Mesothelial cell of epicardium (in vitro differentiated cells): ENCODE results near the gene PRG2. TPM values are rescaled to one million over a fixed set of nuclear protein-coding genes. Genes with fewer than 3 reads are reported as not detected.

Experiments
- DNase-seq, 2 experiments: peaks; one replicate each; pipeline ENCODE4 v3.0.0; 2021; ENCODE audit warnings: low spot score in 2 of 2; ENCODE audit not compliant: unreplicated experiment in 2 of 2
- H3K27ac Mint-ChIP-seq: 2 replicates; pipeline ENCODE4 v1.8.0; 2021; ENCODE audit warnings: mixed read lengths
- H3K27me3 Mint-ChIP-seq: 2 replicates; pipeline ENCODE4 v1.8.0; 2021; ENCODE audit warnings: low read depth, mixed read lengths
- H3K36me3 Mint-ChIP-seq: 2 replicates; pipeline ENCODE4 v1.8.0; 2021; ENCODE audit warnings: mixed read lengths
- H3K4me1 Mint-ChIP-seq: 2 replicates; pipeline ENCODE4 v1.8.0; 2021; ENCODE audit warnings: mixed read lengths
- H3K4me3 Mint-ChIP-seq: 2 replicates; pipeline ENCODE4 v1.8.0; 2021; ENCODE audit warnings: mild to moderate bottlenecking, moderate library complexity, mixed read lengths
- H3K9me3 Mint-ChIP-seq: 2 replicates; pipeline ENCODE4 v1.8.0; 2021; ENCODE audit warnings: mixed read lengths
- total RNA-seq: library from RNA; stranded (reverse); gene quantifications from 3 replicates; pipeline ENCODE4 v1.2.1, GENCODE V29; 2021
- TF ChIP-seq, protein P1 (sequence below): fragments of 200-600 bp; sonication (generic); IDR thresholded peaks from one replicate; pipeline ENCODE4 v1.5.0; 2021; ENCODE audit warnings: antibody characterized with exemption; ENCODE audit not compliant: unreplicated experiment

The PRG2 gene
- total RNA-seq, 1 donor from 2014 or later = not detected

DNA sequence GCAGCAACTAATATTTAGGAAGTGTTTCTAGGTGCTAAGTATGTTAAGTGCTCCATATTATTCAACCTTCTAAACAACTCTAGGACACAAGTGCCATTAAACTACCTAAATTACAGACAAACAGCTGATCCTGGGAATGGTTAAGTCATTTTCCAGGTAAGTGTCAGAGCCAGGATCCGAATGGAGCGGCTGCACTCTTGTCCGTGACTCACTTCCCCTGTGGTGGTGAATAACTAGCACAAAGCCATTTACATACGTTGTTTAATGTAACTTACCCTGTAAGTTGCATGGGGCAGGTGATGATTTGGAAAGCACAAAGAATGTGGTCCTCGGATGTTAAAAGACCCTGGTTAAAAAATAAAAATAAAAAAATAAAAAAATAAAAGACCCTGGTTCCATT is 8.8 kb upstream of the PRG2 start:
- H3K27me3 Mint-ChIP-seq = peaks cover 18% of the 10 kb centered on the region
- no peaks in the 10 kb centered on the region for H3K4me1 Mint-ChIP-seq
- no peak for DNase-seq
- H3K4me3 Mint-ChIP-seq = no peak overlapping the region
- no peaks in the 10 kb centered on the region for H3K9me3 Mint-ChIP-seq
- TF ChIP-seq, protein P1, sequence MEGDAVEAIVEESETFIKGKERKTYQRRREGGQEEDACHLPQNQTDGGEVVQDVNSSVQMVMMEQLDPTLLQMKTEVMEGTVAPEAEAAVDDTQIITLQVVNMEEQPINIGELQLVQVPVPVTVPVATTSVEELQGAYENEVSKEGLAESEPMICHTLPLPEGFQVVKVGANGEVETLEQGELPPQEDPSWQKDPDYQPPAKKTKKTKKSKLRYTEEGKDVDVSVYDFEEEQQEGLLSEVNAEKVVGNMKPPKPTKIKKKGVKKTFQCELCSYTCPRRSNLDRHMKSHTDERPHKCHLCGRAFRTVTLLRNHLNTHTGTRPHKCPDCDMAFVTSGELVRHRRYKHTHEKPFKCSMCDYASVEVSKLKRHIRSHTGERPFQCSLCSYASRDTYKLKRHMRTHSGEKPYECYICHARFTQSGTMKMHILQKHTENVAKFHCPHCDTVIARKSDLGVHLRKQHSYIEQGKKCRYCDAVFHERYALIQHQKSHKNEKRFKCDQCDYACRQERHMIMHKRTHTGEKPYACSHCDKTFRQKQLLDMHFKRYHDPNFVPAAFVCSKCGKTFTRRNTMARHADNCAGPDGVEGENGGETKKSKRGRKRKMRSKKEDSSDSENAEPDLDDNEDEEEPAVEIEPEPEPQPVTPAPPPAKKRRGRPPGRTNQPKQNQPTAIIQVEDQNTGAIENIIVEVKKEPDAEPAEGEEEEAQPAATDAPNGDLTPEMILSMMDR = no peak
- H3K27ac Mint-ChIP-seq = no peak overlapping the region
- no peaks in the 10 kb centered on the region for H3K36me3 Mint-ChIP-seq

DNA sequence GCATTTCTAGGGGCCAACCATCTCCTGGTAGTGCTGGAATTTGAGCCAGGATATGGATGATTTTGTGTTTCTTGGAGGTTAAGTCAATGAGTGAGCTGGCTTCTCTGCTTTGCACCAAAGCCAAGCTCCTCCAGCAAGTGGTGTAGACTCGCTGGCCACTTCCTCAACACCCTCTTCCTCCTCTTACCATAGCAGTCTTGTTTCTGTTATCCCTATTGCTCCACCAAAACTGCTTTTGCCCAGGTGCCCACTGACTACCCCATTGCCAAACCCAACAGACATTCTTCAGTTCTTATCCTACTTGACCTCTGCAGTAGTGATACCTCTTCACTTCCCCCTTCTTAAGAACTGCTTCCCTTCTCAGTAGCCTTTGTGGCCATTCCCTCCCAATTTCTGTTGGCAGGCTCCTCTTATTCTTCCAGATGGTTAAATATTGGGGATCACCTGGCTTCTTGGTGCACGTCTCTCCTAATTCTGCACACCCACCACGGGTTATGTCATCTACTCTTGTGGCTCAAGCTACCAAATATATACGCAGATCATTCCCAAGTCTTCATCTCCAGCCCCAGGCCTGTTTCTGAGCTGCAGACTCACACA is 7.0 kb upstream of the PRG2 start:
- Mint-ChIP-seq H3K4me3 (no peak overlapping the region), H3K36me3 (no peaks in the 10 kb centered on the region), H3K9me3 (no peaks in the 10 kb centered on the region), H3K27ac (no peak overlapping the region), H3K4me1 (no peaks in the 10 kb centered on the region), H3K27me3 (peaks cover 29% of the 10 kb centered on the region)
- no peak for DNase-seq
- TF ChIP-seq, protein P1 = no peak

DNA sequence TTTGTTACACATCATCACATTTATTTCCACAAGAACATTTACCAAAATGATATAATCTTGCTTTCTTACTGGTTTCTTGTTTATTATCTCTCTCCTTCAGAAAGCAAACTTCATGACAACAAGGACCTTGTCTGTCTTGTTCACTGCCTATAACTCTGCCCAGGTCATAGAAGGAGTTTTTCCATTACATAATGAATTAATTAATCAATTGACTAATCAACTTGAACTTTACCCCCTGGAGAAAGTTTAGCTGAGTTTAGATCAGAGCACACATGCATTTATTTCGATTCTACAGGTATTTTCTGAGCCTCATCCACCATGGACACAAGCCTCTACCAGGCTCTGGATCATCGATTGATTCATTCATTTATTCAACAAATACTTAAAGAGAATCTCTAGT is 6.3 kb upstream of the PRG2 start:
- H3K27me3 Mint-ChIP-seq = peaks cover 34% of the 10 kb centered on the region
- no peak overlapping the region for H3K4me3 Mint-ChIP-seq
- TF ChIP-seq, protein P1 = no peak

DNA sequence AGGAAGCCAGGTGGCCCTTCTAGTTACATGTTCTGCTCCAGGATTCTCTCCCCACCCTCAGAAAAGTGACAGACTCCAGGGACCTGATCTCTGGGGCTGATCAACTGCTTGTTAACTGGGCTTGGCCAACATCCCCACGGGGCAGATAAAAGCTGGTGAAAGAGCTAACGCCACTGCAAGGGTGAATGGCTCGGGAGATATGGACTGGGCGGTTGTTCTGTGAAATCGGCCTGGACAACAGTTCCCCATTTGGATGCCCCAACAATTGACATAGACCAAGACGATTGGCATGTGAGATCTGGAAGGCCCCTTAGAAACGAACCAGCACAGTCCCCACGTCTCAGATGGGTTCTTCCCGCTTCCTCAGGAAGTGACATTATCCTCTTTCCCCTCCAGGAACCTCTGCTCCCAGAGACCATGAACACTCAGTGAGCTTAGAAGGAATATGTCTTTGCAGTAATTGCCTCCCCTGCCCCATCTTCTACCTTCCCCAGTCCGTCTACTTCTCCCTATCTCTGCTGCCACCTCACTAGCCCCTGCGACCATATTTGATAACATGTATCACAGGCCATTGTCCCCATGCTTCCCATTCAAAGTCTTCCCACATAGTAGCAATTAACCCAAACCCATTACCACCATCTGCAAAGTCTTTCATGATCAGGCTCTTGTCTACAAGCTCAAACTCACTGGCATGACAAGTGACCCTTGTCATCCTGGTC is 5.6 kb upstream of the PRG2 start:
- Mint-ChIP-seq H3K9me3 (no peaks in the 10 kb centered on the region), H3K4me1 (no peaks in the 10 kb centered on the region), H3K27ac (no peak overlapping the region), H3K36me3 (no peaks in the 10 kb centered on the region), H3K27me3 (peaks cover 35% of the 10 kb centered on the region), H3K4me3 (no peak overlapping the region)
- TF ChIP-seq, protein P1 = no peak
- DNase-seq = no peak

More for the DNA sequence above, 6.3 kb upstream of the PRG2 start:
- no peak overlapping the region for H3K27ac Mint-ChIP-seq
- H3K36me3 Mint-ChIP-seq = no peaks in the 10 kb centered on the region
- no peaks in the 10 kb centered on the region for H3K9me3 Mint-ChIP-seq
- no peaks in the 10 kb centered on the region for H3K4me1 Mint-ChIP-seq
- DNase-seq = no peak

DNA sequence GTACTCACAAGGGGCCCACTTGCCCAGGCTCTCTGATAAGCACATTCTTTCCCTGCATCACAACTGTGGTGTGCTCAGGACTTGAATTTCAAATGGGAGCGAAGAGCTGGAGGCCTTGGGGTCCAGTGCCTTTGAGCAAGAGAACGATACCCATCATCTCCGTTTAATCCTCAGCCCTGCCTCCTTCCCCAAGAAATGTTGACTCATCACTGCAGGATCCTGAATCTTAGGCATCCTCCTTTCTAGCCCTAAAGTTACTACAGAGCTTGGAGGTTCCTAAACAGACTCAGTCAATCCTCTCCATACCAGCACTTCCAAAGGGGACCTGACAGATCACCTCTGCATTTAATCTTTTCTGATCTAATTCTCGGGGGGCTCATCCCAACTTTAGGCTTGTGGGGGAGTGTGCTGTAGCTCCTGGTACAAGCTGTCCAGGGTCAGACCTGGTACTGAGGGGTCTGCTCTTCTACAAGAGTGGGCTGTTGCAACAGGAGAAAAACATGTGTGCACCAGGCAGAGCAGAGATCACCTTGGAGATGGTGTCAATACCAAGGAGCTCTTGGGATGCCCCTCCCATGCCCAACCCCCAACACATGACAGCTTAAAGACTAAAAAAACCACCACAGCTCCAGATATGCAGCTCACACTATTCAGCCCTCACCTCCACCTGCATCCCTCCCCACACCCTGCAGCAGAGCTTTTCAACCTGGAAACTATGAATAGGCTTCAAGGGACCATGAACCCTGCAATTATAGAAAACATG is 3.9 kb upstream of the PRG2 start:
- H3K9me3 Mint-ChIP-seq = no peaks in the 10 kb centered on the region
- no peak overlapping the region for H3K4me3 Mint-ChIP-seq
- no peak overlapping the region for H3K27ac Mint-ChIP-seq
- H3K36me3 Mint-ChIP-seq = no peaks in the 10 kb centered on the region
- no peak for DNase-seq
- TF ChIP-seq, protein P1 = no peak
- no peaks in the 10 kb centered on the region for H3K4me1 Mint-ChIP-seq
- peaks cover 47% of the 10 kb centered on the region for H3K27me3 Mint-ChIP-seq
